Measurements from ENCODE around the gene CDHR3. TPM values are rescaled to one million over a fixed set of nuclear protein-coding genes. Genes with fewer than 3 reads are reported as not detected.

CDHR3 gene
- total RNA-seq, 1 experiment from 2014 or later, result 3.3 TPM

DNA sequence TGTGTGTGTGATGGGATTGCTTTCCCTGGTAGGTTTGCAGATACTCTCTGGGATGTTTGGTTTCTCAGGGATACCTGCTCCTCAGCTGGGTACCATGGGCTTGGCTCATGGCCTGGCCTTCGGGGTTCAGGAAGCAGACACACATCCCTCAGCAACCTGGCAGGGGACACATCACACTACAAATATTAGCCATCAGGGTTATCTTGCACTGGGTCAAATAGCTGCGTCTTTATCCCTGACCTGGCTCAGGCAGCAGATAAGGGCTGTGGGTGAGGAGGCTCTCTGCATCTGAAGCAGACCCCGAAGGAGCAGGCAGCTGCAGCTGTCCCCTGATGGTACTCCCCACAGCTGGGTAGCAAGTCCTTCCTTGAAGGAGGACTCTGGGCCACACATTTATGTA lies 25.7 kb upstream of the CDHR3 start:
- H4K5ac ChIP-seq (ENCODE audit: insufficient read length, low read depth, low read length), result no peak overlapping the region
- no peaks in the 10 kb centered on the region for H3K23me2 ChIP-seq (ENCODE audit: insufficient read length, low read depth, low read length, poor library complexity, severe bottlenecking)
- no peaks in the 10 kb centered on the region for H3K79me2 ChIP-seq (ENCODE audit: insufficient read depth, low read length)
- H2BK120ac ChIP-seq (ENCODE audit: low read depth, low read length, poor library complexity, severe bottlenecking), result no peak overlapping the region
- no peak overlapping the region for H3T11ph ChIP-seq (ENCODE audit: low read length)
- no peak overlapping the region for H4K91ac ChIP-seq (ENCODE audit: insufficient read length, low read depth, low read length)
- TF ChIP-seq, protein P1, sequence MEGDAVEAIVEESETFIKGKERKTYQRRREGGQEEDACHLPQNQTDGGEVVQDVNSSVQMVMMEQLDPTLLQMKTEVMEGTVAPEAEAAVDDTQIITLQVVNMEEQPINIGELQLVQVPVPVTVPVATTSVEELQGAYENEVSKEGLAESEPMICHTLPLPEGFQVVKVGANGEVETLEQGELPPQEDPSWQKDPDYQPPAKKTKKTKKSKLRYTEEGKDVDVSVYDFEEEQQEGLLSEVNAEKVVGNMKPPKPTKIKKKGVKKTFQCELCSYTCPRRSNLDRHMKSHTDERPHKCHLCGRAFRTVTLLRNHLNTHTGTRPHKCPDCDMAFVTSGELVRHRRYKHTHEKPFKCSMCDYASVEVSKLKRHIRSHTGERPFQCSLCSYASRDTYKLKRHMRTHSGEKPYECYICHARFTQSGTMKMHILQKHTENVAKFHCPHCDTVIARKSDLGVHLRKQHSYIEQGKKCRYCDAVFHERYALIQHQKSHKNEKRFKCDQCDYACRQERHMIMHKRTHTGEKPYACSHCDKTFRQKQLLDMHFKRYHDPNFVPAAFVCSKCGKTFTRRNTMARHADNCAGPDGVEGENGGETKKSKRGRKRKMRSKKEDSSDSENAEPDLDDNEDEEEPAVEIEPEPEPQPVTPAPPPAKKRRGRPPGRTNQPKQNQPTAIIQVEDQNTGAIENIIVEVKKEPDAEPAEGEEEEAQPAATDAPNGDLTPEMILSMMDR (conservative IDR thresholded peaks at IDR 0.05), result no peak
- no peak overlapping the region for H3K23ac ChIP-seq (ENCODE audit: insufficient read length, low read depth, low read length)
- H3K79me1 ChIP-seq (ENCODE audit: insufficient read depth, low read depth, low read length, poor library complexity, severe bottlenecking), result no peaks in the 10 kb centered on the region
- H3K9ac ChIP-seq (ENCODE audit: extremely low read depth, insufficient read length, low read length), result no peak overlapping the region
- no peaks in the 10 kb centered on the region for H3K27me3 ChIP-seq (ENCODE audit: insufficient read depth, low read length)
- H3K4me2 ChIP-seq (ENCODE audit: insufficient read depth, insufficient read length, low read length), result no peak overlapping the region
- no peak overlapping the region for H2BK15ac ChIP-seq (ENCODE audit: low read depth, low read length)
- no peak overlapping the region for H2BK5ac ChIP-seq (ENCODE audit: insufficient read length, low read length)
- H2BK12ac ChIP-seq (ENCODE audit: insufficient read length, low read depth, low read length), result no peak overlapping the region
- no peaks in the 10 kb centered on the region for H3K9me3 ChIP-seq (ENCODE audit: control insufficient read depth, low read depth, low read length)
- no peak overlapping the region for H4K8ac ChIP-seq (replicated peaks; ENCODE audit: insufficient read length, low read depth, low read length)
- H3K27ac ChIP-seq (ENCODE audit: insufficient read length, low read depth, low read length), result no peak overlapping the region
- no peak overlapping the region for H2AK5ac ChIP-seq (ENCODE audit: insufficient read length, low read length)
- no peaks in the 10 kb centered on the region for H3K9me3 Mint-ChIP-seq
- no CpG with 5 or more reads among the region's 3 CpGs for WGBS (ENCODE audit: extremely low coverage, insufficient read length, low lambda C conversion rate)
- no peak overlapping the region for H3K56ac ChIP-seq (ENCODE audit: insufficient read length, low read depth, low read length)
- no peak overlapping the region for H3K4me3 Mint-ChIP-seq
- H2BK20ac ChIP-seq (ENCODE audit: low read depth, low read length, poor library complexity, severe bottlenecking), result no peak overlapping the region
- H3K14ac ChIP-seq (ENCODE audit: insufficient read depth, low read length), result no peak overlapping the region
- H3K4ac ChIP-seq (ENCODE audit: low read depth, low read length), result no peak overlapping the region
- no peaks in the 10 kb centered on the region for H3K27me3 Mint-ChIP-seq (ENCODE audit: low read depth)
- H4K20me1 ChIP-seq (ENCODE audit: control insufficient read depth, insufficient read depth, insufficient read length), result no peaks in the 10 kb centered on the region
- H3K27ac Mint-ChIP-seq, result no peak overlapping the region; a peak in 1 of 7 replicates
- no peak overlapping the region for H2AFZ ChIP-seq (ENCODE audit: low read length)
- H3K18ac ChIP-seq (ENCODE audit: insufficient read length, low read depth, low read length), result no peak overlapping the region
- peaks cover 14 to 24% of the 10 kb centered on the region in 2 experiments for H3K4me1 Mint-ChIP-seq
- 0 out of 7 replicates have a peak, but pooled peaks cover 0 to 2% (median 0%) of the 10 kb centered on the region in 3 experiments for H3K36me3 Mint-ChIP-seq (ENCODE audit: insufficient read depth in 1 of 3, low read depth in 3 of 3)
- DNase-seq, result no peak
- no peaks in the 10 kb centered on the region; the same call in 1 of the 2 replicates for H3K4me1 ChIP-seq (ENCODE audit: insufficient read depth, low read length)

Measured in H9 (cell line).